Panc1 (cell line): ENCODE results near the gene C6orf89. TPM values are rescaled to one million over a fixed set of nuclear protein-coding genes. Genes with fewer than 3 reads are reported as not detected.

Experiments
- ATAC-seq: fragments of 200-7000 bp; cut with Tn5 transposase; 2 replicates; pipeline ENCODE4 v1.9.1; 2020; ENCODE audit warnings: mild to moderate bottlenecking, moderate library complexity
- BruUV-seq: library from RNA; stranded (reverse); fragments of 400-500 nt; replicated peaks from 2 replicates; lab custom pipeline; 2021; lab: Mats Ljungman, UMichigan
- CTCF ChIA-PET: fragments of 300-600 bp; sonication (Branson Sonifier 250); formaldehyde crosslinking; loops from one replicate; lab custom pipeline; 2022; ENCODE audit warnings: antibody characterized with exemption; lab: Charles Lee
- POLR2A ChIA-PET: fragments of 300-600 bp; sonication (Branson Sonifier 250); formaldehyde crosslinking; loops from one replicate; lab custom pipeline; 2022; ENCODE audit warnings: antibody characterized with exemption; lab: Charles Lee
- DNase-seq: peaks from one replicate; pipeline ENCODE4 v3.0.0-alpha.2; 2010; ENCODE audit warnings: low read depth, low spot score
- H3K27ac ChIP-seq: 2 replicates; pipeline ENCODE4 v1.5.1; 2011; ENCODE audit warnings: mild to moderate bottlenecking, low read length, inconsistent platforms
- H3K27me3 ChIP-seq: fragments of 200-500 bp; sonication (Bioruptor generic); 2 replicates; pipeline ENCODE4 v1.6.0; 2014; ENCODE audit warnings: low read length, inconsistent platforms; ENCODE audit not compliant: control insufficient read depth, insufficient read depth
- H3K36me3 ChIP-seq: fragments of 200-500 bp; sonication (Bioruptor generic); 2 replicates; pipeline ENCODE4 v1.5.1; 2014; ENCODE audit warnings: inconsistent platforms, mild to moderate bottlenecking, low read length, moderate library complexity; ENCODE audit not compliant: control insufficient read depth, insufficient read depth
- H3K4me1 ChIP-seq: 2 replicates; pipeline ENCODE4 v1.5.1; 2011; ENCODE audit warnings: inconsistent platforms, mild to moderate bottlenecking, low read length, moderate library complexity; ENCODE audit not compliant: control insufficient read depth, insufficient read depth
- H3K4me3 ChIP-seq, 2 experiments: 2 replicates each; pipeline ENCODE4 v1.5.1; 2011 to 2012; ENCODE audit warnings: low read depth in 2 of 2, low read length in 2 of 2, mild to moderate bottlenecking in 2 of 2, inconsistent platforms in 1 of 2, moderate library complexity in 1 of 2
- H3K9me3 ChIP-seq: fragments of 200-500 bp; sonication (Bioruptor generic); 2 replicates; pipeline ENCODE4 v1.5.1; 2014; ENCODE audit warnings: low read depth, mild to moderate bottlenecking, inconsistent platforms, low read length, moderate library complexity; ENCODE audit not compliant: control insufficient read depth, insufficient read depth
- POLR2AphosphoS5 ChIP-seq: IDR thresholded peaks from 2 replicates; pipeline ENCODE4 v1.6.1; 2012; ENCODE audit warnings: mild to moderate bottlenecking, low read depth, low read length, moderate library complexity
- SIN3A ChIP-seq: IDR thresholded peaks from 2 replicates; pipeline ENCODE4 v1.6.1; 2012; ENCODE audit warnings: low read depth, mild to moderate bottlenecking, low read length, moderate library complexity, borderline replicate concordance; ENCODE audit not compliant: insufficient read depth
- TCF7L2 ChIP-seq: IDR thresholded peaks from 2 replicates; pipeline ENCODE4 v1.6.1; 2011; ENCODE audit warnings: mild to moderate bottlenecking, low read depth, low read length, inconsistent platforms
- in situ Hi-C: cut with HindIII; loops from 2 replicates; pipeline ENCODE4 v1.10.0; 2016; ENCODE audit warnings: low sequenced_read_pairs, low pct_unique_long_range_greater_than_20kb
- intact Hi-C: fragments of 100-400 bp; cut with micrococcal nuclease; formaldehyde crosslinking; loops from one replicate; pipeline ENCODE4 v1.10.0; 2022; ENCODE audit not compliant: unreplicated experiment
- total RNA-seq: library from RNA; stranded (reverse); gene quantifications from one replicate; pipeline ENCODE4 v1.2.1, GENCODE V29; 2021; ENCODE audit not compliant: unreplicated experiment
- TF ChIP-seq, protein P1 (sequence below), 2 experiments: IDR thresholded peaks; 2 replicates each; pipeline ENCODE4 v1.6.1; 2011 to 2012; ENCODE audit warnings: low read depth in 2 of 2, control low read depth in 1 of 2, low read length in 1 of 2, mild to moderate bottlenecking in 1 of 2, moderate library complexity in 1 of 2; ENCODE audit not compliant: insufficient read depth in 1 of 2
- TF ChIP-seq, protein P2 (sequence below): fragments of 450-650 bp; IDR thresholded peaks from 2 replicates; pipeline ENCODE4 v1.5.1; 2017; ENCODE audit warnings: mild to moderate bottlenecking

Gene C6orf89
- total RNA-seq, 1 experiment from 2014 or later: 59.2 TPM

DNA sequence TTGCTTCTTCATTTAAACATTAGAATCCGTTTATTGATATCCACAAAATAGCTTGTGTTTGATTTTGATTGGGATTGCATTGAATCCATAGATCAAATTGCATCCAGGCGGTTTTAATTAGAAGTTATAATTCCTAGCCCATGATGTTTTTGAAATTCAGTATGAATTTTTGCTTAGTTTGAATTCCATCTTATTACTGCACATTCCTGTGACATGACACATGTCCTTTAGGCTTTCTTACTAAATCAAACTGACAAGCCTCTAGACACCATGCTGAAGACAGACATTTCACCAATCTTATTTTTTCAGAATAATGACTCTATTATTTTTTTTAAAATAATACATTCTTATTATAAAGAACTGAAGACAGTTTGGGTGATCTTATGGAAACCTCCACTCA, 47.4 kb downstream of the C6orf89 start:
- CTCF ChIA-PET: interaction anchor here (0.7 kb wide), 2 partner anchors 72 to 270 kb away, joined by 3 read pairs; no protein-coding TSS in a partner anchor
- TF ChIP-seq POLR2AphosphoS5 (no peak), TCF7L2 (no peak), SIN3A (no peak)
- TF ChIP-seq, protein P1, sequence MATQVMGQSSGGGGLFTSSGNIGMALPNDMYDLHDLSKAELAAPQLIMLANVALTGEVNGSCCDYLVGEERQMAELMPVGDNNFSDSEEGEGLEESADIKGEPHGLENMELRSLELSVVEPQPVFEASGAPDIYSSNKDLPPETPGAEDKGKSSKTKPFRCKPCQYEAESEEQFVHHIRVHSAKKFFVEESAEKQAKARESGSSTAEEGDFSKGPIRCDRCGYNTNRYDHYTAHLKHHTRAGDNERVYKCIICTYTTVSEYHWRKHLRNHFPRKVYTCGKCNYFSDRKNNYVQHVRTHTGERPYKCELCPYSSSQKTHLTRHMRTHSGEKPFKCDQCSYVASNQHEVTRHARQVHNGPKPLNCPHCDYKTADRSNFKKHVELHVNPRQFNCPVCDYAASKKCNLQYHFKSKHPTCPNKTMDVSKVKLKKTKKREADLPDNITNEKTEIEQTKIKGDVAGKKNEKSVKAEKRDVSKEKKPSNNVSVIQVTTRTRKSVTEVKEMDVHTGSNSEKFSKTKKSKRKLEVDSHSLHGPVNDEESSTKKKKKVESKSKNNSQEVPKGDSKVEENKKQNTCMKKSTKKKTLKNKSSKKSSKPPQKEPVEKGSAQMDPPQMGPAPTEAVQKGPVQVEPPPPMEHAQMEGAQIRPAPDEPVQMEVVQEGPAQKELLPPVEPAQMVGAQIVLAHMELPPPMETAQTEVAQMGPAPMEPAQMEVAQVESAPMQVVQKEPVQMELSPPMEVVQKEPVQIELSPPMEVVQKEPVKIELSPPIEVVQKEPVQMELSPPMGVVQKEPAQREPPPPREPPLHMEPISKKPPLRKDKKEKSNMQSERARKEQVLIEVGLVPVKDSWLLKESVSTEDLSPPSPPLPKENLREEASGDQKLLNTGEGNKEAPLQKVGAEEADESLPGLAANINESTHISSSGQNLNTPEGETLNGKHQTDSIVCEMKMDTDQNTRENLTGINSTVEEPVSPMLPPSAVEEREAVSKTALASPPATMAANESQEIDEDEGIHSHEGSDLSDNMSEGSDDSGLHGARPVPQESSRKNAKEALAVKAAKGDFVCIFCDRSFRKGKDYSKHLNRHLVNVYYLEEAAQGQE (IDR thresholded peaks at IDR 0.05; ENCODE audit: insufficient read depth in 1 of 2, low read depth in 2 of 2, low read length in 1 of 2): no peak
- TF ChIP-seq, protein P2, sequence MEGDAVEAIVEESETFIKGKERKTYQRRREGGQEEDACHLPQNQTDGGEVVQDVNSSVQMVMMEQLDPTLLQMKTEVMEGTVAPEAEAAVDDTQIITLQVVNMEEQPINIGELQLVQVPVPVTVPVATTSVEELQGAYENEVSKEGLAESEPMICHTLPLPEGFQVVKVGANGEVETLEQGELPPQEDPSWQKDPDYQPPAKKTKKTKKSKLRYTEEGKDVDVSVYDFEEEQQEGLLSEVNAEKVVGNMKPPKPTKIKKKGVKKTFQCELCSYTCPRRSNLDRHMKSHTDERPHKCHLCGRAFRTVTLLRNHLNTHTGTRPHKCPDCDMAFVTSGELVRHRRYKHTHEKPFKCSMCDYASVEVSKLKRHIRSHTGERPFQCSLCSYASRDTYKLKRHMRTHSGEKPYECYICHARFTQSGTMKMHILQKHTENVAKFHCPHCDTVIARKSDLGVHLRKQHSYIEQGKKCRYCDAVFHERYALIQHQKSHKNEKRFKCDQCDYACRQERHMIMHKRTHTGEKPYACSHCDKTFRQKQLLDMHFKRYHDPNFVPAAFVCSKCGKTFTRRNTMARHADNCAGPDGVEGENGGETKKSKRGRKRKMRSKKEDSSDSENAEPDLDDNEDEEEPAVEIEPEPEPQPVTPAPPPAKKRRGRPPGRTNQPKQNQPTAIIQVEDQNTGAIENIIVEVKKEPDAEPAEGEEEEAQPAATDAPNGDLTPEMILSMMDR: no peak
- no TSS peak for BruUV-seq

DNA sequence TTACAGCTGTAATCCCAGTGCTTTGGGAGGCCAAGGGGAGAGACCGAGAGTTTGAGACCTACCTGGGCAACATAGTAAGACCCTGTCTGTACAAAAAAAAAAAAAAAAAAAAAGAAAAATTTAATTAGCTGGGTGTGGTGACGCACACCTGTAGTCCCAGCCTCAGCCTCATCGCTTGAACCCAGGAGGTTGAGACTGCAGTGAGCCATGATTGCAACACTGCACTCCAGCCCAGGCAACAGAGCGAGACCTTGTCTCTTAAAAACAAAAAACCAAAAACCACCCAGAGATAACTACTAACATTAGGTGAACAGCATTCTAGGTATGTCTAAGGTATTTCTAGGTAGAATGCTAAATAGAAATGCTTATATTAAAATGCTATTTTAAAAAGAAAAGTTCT, 47.8 kb downstream of the C6orf89 start:
- Histone ChIP-seq H3K9me3 (no peaks in the 10 kb centered on the region), H3K36me3 (no peaks in the 10 kb centered on the region), H3K27ac (no peak overlapping the region), H3K4me1 (no peaks in the 10 kb centered on the region), H3K27me3 (no peaks in the 10 kb centered on the region), H3K4me3 (no peak overlapping the region)
- TF ChIP-seq POLR2AphosphoS5 (no peak), SIN3A (no peak), TCF7L2 (no peak)
- TF ChIP-seq, protein P1 (IDR thresholded peaks at IDR 0.05; ENCODE audit: insufficient read depth in 1 of 2, low read depth in 2 of 2, low read length in 1 of 2): no peak
- TF ChIP-seq, protein P2: no peak
- ATAC-seq (no peak), DNase-seq (no peak)
- in situ Hi-C loops: no loop called here
- ChIA-PET POLR2A (no interaction called here), CTCF (interaction anchor here (0.7 kb wide), 1 partner anchor 270 kb away, joined by 3 read pairs; no protein-coding TSS in a partner anchor)
- intact Hi-C loops: no loop called here
- BruUV-seq: no TSS peak

More for the DNA sequence above, 47.4 kb downstream of the C6orf89 start:
- Histone ChIP-seq H3K27ac (no peak overlapping the region), H3K9me3 (no peaks in the 10 kb centered on the region), H3K4me1 (no peaks in the 10 kb centered on the region), H3K27me3 (no peaks in the 10 kb centered on the region), H3K4me3 (no peak overlapping the region), H3K36me3 (no peaks in the 10 kb centered on the region)
- no peak for DNase-seq
- POLR2A ChIA-PET: no interaction called here
- no peak for ATAC-seq
- intact Hi-C loops: no loop called here
- in situ Hi-C loops: no loop called here
